ENCODE data around the gene SPTA1. TPM values are rescaled to one million over a fixed set of nuclear protein-coding genes. Genes with fewer than 3 reads are reported as not detected.

SPTA1 gene
- total and polyA plus RNA-seq, 12 donors: under 0.01 to 2.8 (median 0.19) TPM; not detected in 7

DNA sequence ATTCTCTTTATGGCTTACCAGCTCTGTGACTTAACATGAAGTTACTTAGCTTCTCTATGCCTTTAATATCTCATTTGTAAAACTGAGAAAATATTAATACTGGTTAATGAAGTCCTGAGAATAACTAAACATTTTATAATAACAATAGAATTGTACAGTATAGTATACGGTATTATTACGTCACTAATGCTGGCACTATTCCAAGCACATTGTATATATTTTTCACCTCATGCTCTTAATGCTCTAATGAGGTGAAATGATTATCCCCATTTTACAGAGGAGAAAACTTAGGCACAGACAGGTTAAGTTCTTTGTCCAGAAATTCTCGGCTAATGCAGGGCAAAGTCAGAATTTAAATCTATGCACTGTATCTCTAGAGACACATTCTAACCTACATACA lies 33.1 kb upstream of the SPTA1 start:
- intact Hi-C loops (cut with DNase I): no loop called here
- H3K4me1 ChIP-seq (replicated peaks in 1 of 2): no peaks in the 10 kb centered on the region
- no peak for TF ChIP-seq CTCF (IDR thresholded peaks at IDR 0.05)
- no peak for TF ChIP-seq POLR2A (IDR thresholded peaks at IDR 0.05)
- no peak for DNase-seq
- 64 to 72% (median 65%) methylated on average over 3 of the region's 3 CpGs for WGBS, 4 donors
- no peaks in the 10 kb centered on the region for H3K9me3 ChIP-seq (replicated peaks in 1 of 3)
- H3K27ac ChIP-seq: no peak overlapping the region
- no peaks in the 10 kb centered on the region for H3K27me3 ChIP-seq
- no peak overlapping the region for H3K4me3 ChIP-seq
- H3K36me3 ChIP-seq (replicated peaks in 1 of 2): no peaks in the 10 kb centered on the region

DNA sequence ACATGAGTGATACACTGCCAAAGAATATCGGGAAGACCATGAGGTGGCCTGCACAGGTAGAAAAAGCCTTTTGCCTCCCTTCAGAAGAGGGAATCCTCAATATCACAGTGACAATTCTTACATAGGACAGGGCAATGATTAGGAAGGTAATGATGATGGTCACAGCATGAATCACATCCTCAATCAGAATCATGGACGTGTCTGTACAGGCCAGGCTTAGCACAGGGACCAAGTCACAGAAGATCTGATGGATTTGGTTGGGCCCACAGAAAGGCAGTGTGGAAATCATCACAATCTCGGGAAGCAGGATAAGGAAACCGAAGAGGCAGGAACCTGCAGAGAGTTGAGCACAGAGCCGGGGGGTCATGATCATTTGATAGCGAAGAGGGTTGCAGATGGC lies 30.8 kb upstream of the SPTA1 start:
- intact Hi-C loops (cut with DNase I): no loop called here

GRCh38 chr1:158716335-158716734 lies 29.8 kb upstream of the SPTA1 start:
- WGBS, 4 donors: 71 to 93% (median 77%) methylated on average over 1 of the region's 1 CpG
- TF ChIP-seq CTCF (IDR thresholded peaks at IDR 0.05): no peak
- no peak for TF ChIP-seq POLR2A (IDR thresholded peaks at IDR 0.05)
- DNase-seq: no peak
- Histone ChIP-seq H3K9me3 (replicated peaks in 1 of 3) (no peaks in the 10 kb centered on the region), H3K4me1 (replicated peaks in 1 of 2) (no peaks in the 10 kb centered on the region), H3K4me3 (no peak overlapping the region), H3K36me3 (replicated peaks in 1 of 2) (no peaks in the 10 kb centered on the region), H3K27ac (no peak overlapping the region), H3K27me3 (no peaks in the 10 kb centered on the region)
- intact Hi-C loops (cut with DNase I): no loop called here

More for the DNA sequence above, 30.8 kb upstream of the SPTA1 start:
- no peak overlapping the region for H3K4me3 ChIP-seq
- no peak for TF ChIP-seq CTCF (IDR thresholded peaks at IDR 0.05)
- no peak for TF ChIP-seq POLR2A (IDR thresholded peaks at IDR 0.05)
- no peak for DNase-seq
- H3K27ac ChIP-seq: no peak overlapping the region
- H3K36me3 ChIP-seq (replicated peaks in 1 of 2): no peaks in the 10 kb centered on the region
- WGBS, 4 donors: 74 to 90% (median 81%) methylated on average over 6 of the region's 6 CpGs
- no peaks in the 10 kb centered on the region for H3K9me3 ChIP-seq (replicated peaks in 1 of 3)
- H3K4me1 ChIP-seq (replicated peaks in 1 of 2): no peaks in the 10 kb centered on the region
- no peaks in the 10 kb centered on the region for H3K27me3 ChIP-seq

DNA sequence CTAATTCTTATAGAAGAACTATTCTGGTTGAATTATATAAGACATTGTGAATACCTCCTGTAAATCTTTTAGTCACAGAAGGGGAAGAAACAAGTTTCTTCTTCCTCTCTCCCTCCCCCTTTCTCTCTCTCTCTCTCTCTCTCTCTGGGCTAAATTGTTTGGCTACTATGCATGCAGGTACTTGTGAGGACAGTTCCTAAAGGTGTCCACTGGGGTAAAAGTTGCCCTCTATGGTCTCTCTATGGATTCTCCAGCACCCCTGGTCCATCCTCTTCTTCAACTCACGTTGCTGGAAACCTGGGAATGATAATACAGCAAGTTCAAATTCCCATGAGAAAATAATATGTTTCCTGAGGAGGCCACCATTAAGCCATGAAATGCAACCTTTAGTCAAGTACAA lies 28.2 kb upstream of the SPTA1 start:
- intact Hi-C loops (cut with DNase I): no loop called here
- Histone ChIP-seq H3K4me3 (no peak overlapping the region), H3K4me1 (replicated peaks in 1 of 2) (no peaks in the 10 kb centered on the region), H3K27me3 (no peaks in the 10 kb centered on the region), H3K27ac (no peak overlapping the region), H3K9me3 (replicated peaks in 1 of 3) (no peaks in the 10 kb centered on the region), H3K36me3 (replicated peaks in 1 of 2) (no peaks in the 10 kb centered on the region)
- WGBS, 4 donors: 33 to 52% (median 46%) methylated on average over 1 of the region's 1 CpG
- no peak for DNase-seq
- TF ChIP-seq POLR2A (IDR thresholded peaks at IDR 0.05): no peak
- TF ChIP-seq CTCF (IDR thresholded peaks at IDR 0.05): no peak

Measured in adrenal gland (tissue), 12 donors.